SK-N-SH (cell line): ENCODE measurements around the gene MRFAP1L1. TPM values are rescaled to one million over a fixed set of nuclear protein-coding genes. Genes with fewer than 3 reads are reported as not detected.

Experiments
- CTCF ChIA-PET: fragments of 300-600, 350-600 bp; formaldehyde crosslinking; extraction: SDS; loops from one replicate; lab custom pipeline; 2021; lab: Yijun Ruan, JAX
- POLR2A ChIA-PET: fragments of 350-600 bp; sonication (Branson Sonifier 250); formaldehyde crosslinking; extraction: SDS; loops from one replicate; lab custom pipeline; 2020; ENCODE audit warnings: antibody characterized with exemption, inconsistent platforms; lab: Yijun Ruan, JAX
- DNase-seq: peaks from one replicate; pipeline ENCODE4 v3.0.0; 2012
- H2AFZ ChIP-seq: fragments of 200-600 bp; sonication (generic); 2 replicates; pipeline ENCODE4 v1.8.1; 2016; ENCODE audit warnings: antibody characterized with exemption, mild to moderate bottlenecking, low read depth
- H3F3A ChIP-seq: fragments of 200-600 bp; sonication (generic); replicated peaks from 2 replicates; pipeline ENCODE3; 2016; ENCODE audit warnings: antibody characterized with exemption, mild to moderate bottlenecking; ENCODE audit not compliant: insufficient read depth
- H3K27ac ChIP-seq, 2 experiments: fragments of 200-500 bp in 1 of 2; fragments of 200-600 bp in 1 of 2; sonication (Bioruptor generic) in 1 of 2; sonication (generic), shearing (Covaris generic) in 1 of 2; 2 replicates each; pipeline versions ENCODE4 v1.5.1 to v1.6.1; 2014 to 2016; ENCODE audit warnings: low read depth in 2 of 2, inconsistent platforms in 1 of 2, low read length in 1 of 2, mild to moderate bottlenecking in 1 of 2, mixed read lengths in 1 of 2
- H3K27me3 ChIP-seq: fragments of 200-600 bp; sonication (generic), shearing (Covaris generic); 2 replicates; pipeline ENCODE4 v1.6.1; 2016; ENCODE audit warnings: mixed run types; ENCODE audit not compliant: insufficient read depth
- H3K36me3 ChIP-seq, 2 experiments: fragments of 200-500 bp in 1 of 2; fragments of 200-600 bp in 1 of 2; sonication (Bioruptor generic) in 1 of 2; sonication (generic) in 1 of 2; replicated peaks in 1 of 2; 2 replicates each; pipeline versions ENCODE3 to v1.5.1; 2014 to 2016; ENCODE audit warnings: low read length in 1 of 2, mild to moderate bottlenecking in 1 of 2; ENCODE audit not compliant: insufficient read depth in 2 of 2, control insufficient read depth in 1 of 2
- H3K4me1 ChIP-seq, 2 experiments: fragments of 200-500 bp in 1 of 2; fragments of 200-600 bp in 1 of 2; sonication (Bioruptor generic) in 1 of 2; sonication (generic), shearing (Covaris generic) in 1 of 2; 2 replicates each; pipeline versions ENCODE4 v1.5.1 to v1.6.1; 2014 to 2016; ENCODE audit warnings: low read depth in 1 of 2, low read length in 1 of 2, mixed run types in 1 of 2; ENCODE audit not compliant: insufficient read depth in 2 of 2, control insufficient read depth in 1 of 2
- H3K4me2 ChIP-seq: fragments of 200-600 bp; sonication (generic), shearing (Covaris generic); 2 replicates; pipeline ENCODE4 v1.6.1; 2017; ENCODE audit warnings: mixed run types
- H3K4me3 ChIP-seq, 2 experiments: fragments of 200-500 bp in 1 of 2; fragments of 200-600 bp in 1 of 2; sonication (Bioruptor generic) in 1 of 2; sonication (generic), shearing (Covaris generic) in 1 of 2; 2 replicates each; pipeline versions ENCODE4 v1.5.1 to v1.8.1; 2014 to 2016; ENCODE audit warnings: low read depth in 2 of 2, inconsistent platforms in 1 of 2, low read length in 1 of 2, mild to moderate bottlenecking in 1 of 2, mixed read lengths in 1 of 2, moderate library complexity in 1 of 2
- H3K79me2 ChIP-seq: fragments of 200-600 bp; sonication (generic); 2 replicates; pipeline ENCODE4 v1.8.1; 2017; ENCODE audit warnings: mild to moderate bottlenecking; ENCODE audit not compliant: insufficient read depth
- H3K9ac ChIP-seq: fragments of 200-600 bp; sonication (generic); 2 replicates; pipeline ENCODE4 v1.6.1; 2017; ENCODE audit warnings: mixed run types
- H3K9me2 ChIP-seq: fragments of 200-600 bp; sonication (generic); 2 replicates; pipeline ENCODE4 v1.6.1; 2017; ENCODE audit warnings: mixed run types
- H3K9me3 ChIP-seq: fragments of 200-600 bp; sonication (generic); 2 replicates; pipeline ENCODE4 v1.6.1; 2017; ENCODE audit warnings: mixed run types, mild to moderate bottlenecking, moderate library complexity
- H4K20me1 ChIP-seq: fragments of 200-600 bp; sonication (generic); 2 replicates; pipeline ENCODE4 v1.6.1; 2017; ENCODE audit warnings: mild to moderate bottlenecking, mixed run types; ENCODE audit not compliant: insufficient read depth
- CHD2 ChIP-seq: fragments of 150-350 bp; IDR thresholded peaks from 2 replicates; pipeline ENCODE4 v1.6.1; 2018; ENCODE audit warnings: low read length; ENCODE audit not compliant: partially characterized antibody
- EZH2phosphoT487 ChIP-seq: fragments of 200-600 bp; sonication (generic); IDR thresholded peaks from 2 replicates; pipeline ENCODE4 v1.6.1; 2017; ENCODE audit warnings: low read depth, mixed run types, mild to moderate bottlenecking, antibody characterized with exemption, moderate library complexity, borderline replicate concordance
- FOSL2 ChIP-seq: IDR thresholded peaks from 2 replicates; pipeline ENCODE4 v1.4.0; 2012; ENCODE audit warnings: low read depth, mild to moderate bottlenecking, moderate library complexity, borderline replicate concordance
- GABPA ChIP-seq: IDR thresholded peaks from 2 replicates; pipeline ENCODE4 v1.4.0; 2012; ENCODE audit warnings: low read depth, mild to moderate bottlenecking
- GATA2 ChIP-seq: sonication (generic); formaldehyde crosslinking; IDR thresholded peaks from 2 replicates; pipeline ENCODE4 v1.5.0; 2020; ENCODE audit warnings: mild to moderate bottlenecking, missing genetic modification reagents
- MXI1 ChIP-seq: IDR thresholded peaks from 2 replicates; pipeline ENCODE4 v1.6.1; 2012; ENCODE audit warnings: mild to moderate bottlenecking, low read depth, low read length, improper control_type of control experiment
- PBX3 ChIP-seq: IDR thresholded peaks from 2 replicates; pipeline ENCODE4; 2012
- POLR2AphosphoS5 ChIP-seq: IDR thresholded peaks from 2 replicates; pipeline ENCODE4 v1.6.1; 2012; ENCODE audit warnings: low read depth, low read length
- RAD21 ChIP-seq: IDR thresholded peaks from 2 replicates; pipeline ENCODE4 v1.6.1; 2012; ENCODE audit warnings: mild to moderate bottlenecking, low read length
- RCOR1 ChIP-seq: fragments of 150-350 bp; IDR thresholded peaks from 2 replicates; pipeline ENCODE4 v1.6.1; 2017; ENCODE audit warnings: antibody characterized with exemption, low read length
- REST ChIP-seq: IDR thresholded peaks from 2 replicates; pipeline ENCODE4 v1.6.1; 2012; ENCODE audit warnings: mild to moderate bottlenecking, low read depth, low read length, moderate library complexity
- RFX5 ChIP-seq: IDR thresholded peaks from 2 replicates; pipeline ENCODE4 v1.6.1; 2012; ENCODE audit warnings: mild to moderate bottlenecking, improper control_type of control experiment, low read length
- RXRA ChIP-seq: IDR thresholded peaks from 2 replicates; pipeline ENCODE4 v1.4.0; 2012; ENCODE audit warnings: low read depth, mild to moderate bottlenecking, borderline replicate concordance
- TCF12 ChIP-seq: IDR thresholded peaks from 2 replicates; pipeline ENCODE4 v1.4.0; 2012
- YY1 ChIP-seq: IDR thresholded peaks from 2 replicates; pipeline ENCODE4 v1.4.0; 2012; ENCODE audit warnings: low read depth, mild to moderate bottlenecking
- ZBTB33 ChIP-seq: IDR thresholded peaks from 2 replicates; pipeline ENCODE4 v1.4.0; 2012; ENCODE audit warnings: low read depth, borderline replicate concordance
- WGBS: methylation state at CpG from one replicate; pipeline ENCODE4 v1.1.6; 2017; ENCODE audit warnings: low lambda C conversion rate; 5-methylcytosine and 5-hydroxymethylcytosine counted together
- polyA plus RNA-seq, 3 experiments: library from polyadenylated mRNA; depleted of rRNA; stranded (reverse); fragments of >200 nt; gene quantifications; 2 replicates each; pipeline ENCODE4 v1.2.3, GENCODE V29; 2012
- TF ChIP-seq, protein P1 (sequence below): fragments of 150-350 bp; IDR thresholded peaks from 2 replicates; pipeline ENCODE4 v1.6.1; 2016; ENCODE audit warnings: mild to moderate bottlenecking, low read depth, low read length
- TF ChIP-seq, protein P2 (sequence below): fragments of 200-600 bp; sonication (generic); IDR thresholded peaks from 2 replicates; pipeline ENCODE4 v1.6.1; 2017; ENCODE audit warnings: antibody characterized with exemption, mild to moderate bottlenecking, moderate library complexity

Gene MRFAP1L1
- polyA plus RNA-seq, 1 of the 3 experiments (the other 2 are of a cell fraction): 60.3 TPM

DNA sequence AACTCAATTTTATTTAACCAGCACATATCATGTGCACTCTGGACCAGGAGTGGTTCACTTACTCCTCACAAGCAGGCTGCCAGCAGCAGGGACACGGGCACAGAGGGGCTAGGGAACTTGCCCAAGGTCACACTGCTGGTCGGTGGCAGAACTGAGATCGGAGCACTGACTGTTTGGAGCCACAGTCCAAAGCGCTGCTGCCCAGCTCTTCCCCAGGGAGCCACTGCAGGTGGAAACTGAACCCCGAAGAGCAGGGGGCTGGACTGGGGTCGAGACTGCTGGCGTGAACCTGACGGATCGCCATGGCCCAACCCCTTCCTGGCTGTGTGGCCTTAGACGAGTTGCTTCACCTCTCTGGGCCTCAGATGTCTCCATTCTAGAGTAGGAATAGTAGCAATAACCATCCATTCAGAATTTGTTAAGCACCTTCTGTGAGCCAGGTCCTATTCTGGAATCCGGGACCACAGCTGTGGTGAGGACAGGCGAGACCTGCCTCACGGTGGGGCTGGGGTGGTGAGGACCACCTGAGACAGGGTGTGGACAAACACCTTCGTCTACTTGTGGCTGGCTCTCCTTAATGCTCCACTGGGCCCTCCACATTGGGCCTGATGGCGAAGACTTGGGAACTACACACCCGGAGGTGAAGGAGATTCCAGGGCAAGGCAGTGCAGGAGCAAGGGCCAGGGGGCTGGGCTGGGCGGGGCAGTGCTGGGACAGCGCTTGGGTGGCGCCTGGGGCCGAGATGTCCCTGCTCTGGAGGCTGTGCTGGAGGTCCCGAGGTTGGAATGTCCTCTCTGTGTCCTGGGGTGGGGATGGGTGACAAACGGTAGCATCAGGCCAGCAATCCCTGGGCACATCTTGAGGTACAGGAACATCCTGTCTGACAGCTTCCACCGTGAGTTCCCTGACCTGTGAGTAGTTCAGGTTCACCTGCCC lies 40.9 kb upstream of the MRFAP1L1 start:
- Histone ChIP-seq H3K36me3 (no peaks in the 10 kb centered on the region), H3K4me3 (no peak overlapping the region), H3F3A (no peaks in the 10 kb centered on the region), H3K9ac (no peak overlapping the region), H3K9me2 (no peaks in the 10 kb centered on the region), H2AFZ (no peak overlapping the region), H3K27me3 (no peaks in the 10 kb centered on the region), H3K9me3 (no peaks in the 10 kb centered on the region), H3K27ac (no peak overlapping the region), H3K4me2 (no peak overlapping the region), H3K4me1 (peaks cover 0 to 6% of the 10 kb centered on the region in 2 experiments; a peak in 1 of 4 replicates), H4K20me1 (no peaks in the 10 kb centered on the region), H3K79me2 (no peaks in the 10 kb centered on the region)
- ChIA-PET CTCF (no interaction called here), POLR2A (no interaction called here)
- WGBS: 64% methylated on average over 8 of the region's 23 CpGs
- TF ChIP-seq RCOR1 (no peak), RAD21 (no peak), EZH2phosphoT487 (no peak), TCF12 (no peak), FOSL2 (no peak), CHD2 (no peak), GATA2 (CRISPR knock-in tag) (no peak), MXI1 (no peak), GABPA (no peak), RXRA (no peak), ZBTB33 (no peak), REST (no peak), RFX5 (no peak), POLR2AphosphoS5 (no peak), YY1 (no peak), PBX3 (no peak)
- TF ChIP-seq, protein P1, sequence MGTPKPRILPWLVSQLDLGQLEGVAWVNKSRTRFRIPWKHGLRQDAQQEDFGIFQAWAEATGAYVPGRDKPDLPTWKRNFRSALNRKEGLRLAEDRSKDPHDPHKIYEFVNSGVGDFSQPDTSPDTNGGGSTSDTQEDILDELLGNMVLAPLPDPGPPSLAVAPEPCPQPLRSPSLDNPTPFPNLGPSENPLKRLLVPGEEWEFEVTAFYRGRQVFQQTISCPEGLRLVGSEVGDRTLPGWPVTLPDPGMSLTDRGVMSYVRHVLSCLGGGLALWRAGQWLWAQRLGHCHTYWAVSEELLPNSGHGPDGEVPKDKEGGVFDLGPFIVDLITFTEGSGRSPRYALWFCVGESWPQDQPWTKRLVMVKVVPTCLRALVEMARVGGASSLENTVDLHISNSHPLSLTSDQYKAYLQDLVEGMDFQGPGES: no peak
- TF ChIP-seq, protein P2, sequence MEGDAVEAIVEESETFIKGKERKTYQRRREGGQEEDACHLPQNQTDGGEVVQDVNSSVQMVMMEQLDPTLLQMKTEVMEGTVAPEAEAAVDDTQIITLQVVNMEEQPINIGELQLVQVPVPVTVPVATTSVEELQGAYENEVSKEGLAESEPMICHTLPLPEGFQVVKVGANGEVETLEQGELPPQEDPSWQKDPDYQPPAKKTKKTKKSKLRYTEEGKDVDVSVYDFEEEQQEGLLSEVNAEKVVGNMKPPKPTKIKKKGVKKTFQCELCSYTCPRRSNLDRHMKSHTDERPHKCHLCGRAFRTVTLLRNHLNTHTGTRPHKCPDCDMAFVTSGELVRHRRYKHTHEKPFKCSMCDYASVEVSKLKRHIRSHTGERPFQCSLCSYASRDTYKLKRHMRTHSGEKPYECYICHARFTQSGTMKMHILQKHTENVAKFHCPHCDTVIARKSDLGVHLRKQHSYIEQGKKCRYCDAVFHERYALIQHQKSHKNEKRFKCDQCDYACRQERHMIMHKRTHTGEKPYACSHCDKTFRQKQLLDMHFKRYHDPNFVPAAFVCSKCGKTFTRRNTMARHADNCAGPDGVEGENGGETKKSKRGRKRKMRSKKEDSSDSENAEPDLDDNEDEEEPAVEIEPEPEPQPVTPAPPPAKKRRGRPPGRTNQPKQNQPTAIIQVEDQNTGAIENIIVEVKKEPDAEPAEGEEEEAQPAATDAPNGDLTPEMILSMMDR: no peak
- DNase-seq: no peak
